Central memory CD8-positive, alpha-beta T cell (primary cell): Measurements from ENCODE around the gene FCHSD2.
A peak's percentile ranks its signal among the peaks of the same experiment; 100 is the strongest.
"Not testable (repeated sequence)": the region's sequence is repeated elsewhere in the genome, so short reads cannot be mapped to it uniquely, and the experiment has no call there.

Experiments
- ATAC-seq: fragments of 150-1000 bp; cut with Tn5 transposase; replicated peaks from 2 replicates; pipeline ENCODE4 v1.10.0; 2022; ENCODE audit warnings: mild to moderate bottlenecking, moderate FRiP score, moderate number of reproducible peaks; ENCODE audit not compliant: poor library complexity, severe bottlenecking; ENCODE audit errors: extremely low read depth
- DNase-seq, 2 donors: peaks; one replicate each; pipeline ENCODE4 v3.0.0; 2021; ENCODE audit warnings: low spot score in 2 of 2
- H3K27ac Mint-ChIP-seq: one replicate; pipeline ENCODE4 v1.8.0; 2022; ENCODE audit warnings: low read depth, mild to moderate bottlenecking, moderate library complexity, mixed read lengths
- H3K27me3 Mint-ChIP-seq: one replicate; pipeline ENCODE4 v1.8.0; 2022; ENCODE audit warnings: mixed read lengths
- H3K36me3 Mint-ChIP-seq: one replicate; pipeline ENCODE4 v1.8.0; 2022; ENCODE audit warnings: mild to moderate bottlenecking, moderate library complexity, mixed read lengths; ENCODE audit not compliant: insufficient read depth
- H3K4me1 Mint-ChIP-seq: one replicate; pipeline ENCODE4 v1.8.0; 2022; ENCODE audit warnings: mixed read lengths
- H3K4me3 Mint-ChIP-seq: one replicate; pipeline ENCODE4 v1.8.0; 2022; ENCODE audit warnings: mild to moderate bottlenecking, moderate library complexity, mixed read lengths
- H3K9me3 Mint-ChIP-seq: one replicate; pipeline ENCODE4 v1.8.0; 2022; ENCODE audit warnings: mixed read lengths

Gene FCHSD2

GRCh38 chr11:73085189-73085875 is 56.8 kb downstream of the FCHSD2 start:
- DNase-seq (no peak), ATAC-seq (no peak)
- H3K9me3 Mint-ChIP-seq, result no peaks in the 10 kb centered on the region
- no peak overlapping the region for H3K27ac Mint-ChIP-seq
- no peak overlapping the region for H3K4me3 Mint-ChIP-seq
- no peaks in the 10 kb centered on the region for H3K27me3 Mint-ChIP-seq
- peaks cover 38% of the 10 kb centered on the region for H3K4me1 Mint-ChIP-seq
- peaks cover 6% of the 10 kb centered on the region for H3K36me3 Mint-ChIP-seq

GRCh38 chr11:73078631-73079030 is 63.5 kb downstream of the FCHSD2 start:
- Mint-ChIP-seq H3K4me1 (peaks cover 33% of the 10 kb centered on the region), H3K27ac (no peak overlapping the region), H3K4me3 (no peak overlapping the region), H3K9me3 (no peaks in the 10 kb centered on the region), H3K36me3 (peaks cover 11% of the 10 kb centered on the region), H3K27me3 (no peaks in the 10 kb centered on the region)
- DNase-seq, result no peak
- no peak for ATAC-seq

GRCh38 chr11:73077454-73077853 is 64.7 kb downstream of the FCHSD2 start:
- Mint-ChIP-seq H3K4me1 (peaks cover 45% of the 10 kb centered on the region), H3K4me3 (no peak overlapping the region), H3K9me3 (no peaks in the 10 kb centered on the region), H3K36me3 (peaks cover 11% of the 10 kb centered on the region), H3K27me3 (no peaks in the 10 kb centered on the region), H3K27ac (no peak overlapping the region)
- DNase-seq (no peak), ATAC-seq (no peak)

GRCh38 chr11:73074319-73074718 is 67.8 kb downstream of the FCHSD2 start:
- no peak overlapping the region for H3K27ac Mint-ChIP-seq
- no peak overlapping the region for H3K4me3 Mint-ChIP-seq
- H3K36me3 Mint-ChIP-seq, result peaks cover 8% of the 10 kb centered on the region
- no peak for ATAC-seq
- peaks cover 53% of the 10 kb centered on the region for H3K4me1 Mint-ChIP-seq
- H3K27me3 Mint-ChIP-seq, result no peaks in the 10 kb centered on the region
- no peaks in the 10 kb centered on the region for H3K9me3 Mint-ChIP-seq
- DNase-seq, result no peak

- ATAC-seq (peak; percentile 70), DNase-seq (no peak)
- Mint-ChIP-seq H3K36me3 (peaks cover 6% of the 10 kb centered on the region), H3K9me3 (no peaks in the 10 kb centered on the region), H3K27ac (peak overlapping the region; percentile 77), H3K27me3 (no peaks in the 10 kb centered on the region), H3K4me3 (peak overlapping the region; percentile 35), H3K4me1 (peaks cover 55% of the 10 kb centered on the region)
These were observed 69.1 kb downstream of the FCHSD2 start for GRCh38 chr11:73072935-73073481.

- Mint-ChIP-seq H3K4me3 (no peak overlapping the region), H3K27ac (no peak overlapping the region), H3K4me1 (peaks cover 67% of the 10 kb centered on the region), H3K9me3 (no peaks in the 10 kb centered on the region), H3K36me3 (peaks cover 4% of the 10 kb centered on the region), H3K27me3 (no peaks in the 10 kb centered on the region)
- DNase-seq (no peak), ATAC-seq (no peak)
These were observed 71.5 kb downstream of the FCHSD2 start for GRCh38 chr11:73070653-73071052.

- Mint-ChIP-seq H3K27ac (peak overlapping the region; percentile 2), H3K4me1 (peaks cover 54% of the 10 kb centered on the region)
- H3K9me3 Mint-ChIP-seq, H3K4me3 Mint-ChIP-seq, ATAC-seq, H3K36me3 Mint-ChIP-seq, DNase-seq, H3K27me3 Mint-ChIP-seq: not testable (repeated sequence)
These were observed 80.2 kb downstream of the FCHSD2 start for GRCh38 chr11:73061857-73062424.

GRCh38 chr11:73061434-73061833 is 80.7 kb downstream of the FCHSD2 start:
- H3K4me1 Mint-ChIP-seq, result peaks cover 54% of the 10 kb centered on the region
- not testable (repeated sequence) for H3K27ac Mint-ChIP-seq, DNase-seq, ATAC-seq, H3K27me3 Mint-ChIP-seq, H3K36me3 Mint-ChIP-seq, H3K9me3 Mint-ChIP-seq, H3K4me3 Mint-ChIP-seq

- peaks cover 43% of the 10 kb centered on the region for H3K4me1 Mint-ChIP-seq
- ATAC-seq, result no peak
- no peaks in the 10 kb centered on the region for H3K9me3 Mint-ChIP-seq
- DNase-seq, result no peak
- H3K36me3 Mint-ChIP-seq, result peaks cover 2% of the 10 kb centered on the region
- H3K4me3 Mint-ChIP-seq, result no peak overlapping the region
- no peak overlapping the region for H3K27ac Mint-ChIP-seq
- no peaks in the 10 kb centered on the region for H3K27me3 Mint-ChIP-seq
These were observed 82.2 kb downstream of the FCHSD2 start for GRCh38 chr11:73059915-73060314.

GRCh38 chr11:73058989-73059674 is 83.0 kb downstream of the FCHSD2 start:
- no peak overlapping the region for H3K4me3 Mint-ChIP-seq
- peaks cover 39% of the 10 kb centered on the region for H3K4me1 Mint-ChIP-seq
- ATAC-seq (no peak), DNase-seq (no peak)
- peaks cover 5% of the 10 kb centered on the region for H3K36me3 Mint-ChIP-seq
- no peaks in the 10 kb centered on the region for H3K9me3 Mint-ChIP-seq
- no peak overlapping the region for H3K27ac Mint-ChIP-seq
- no peaks in the 10 kb centered on the region for H3K27me3 Mint-ChIP-seq

- H3K4me1 Mint-ChIP-seq, result peaks cover 20% of the 10 kb centered on the region
- H3K9me3 Mint-ChIP-seq, result no peaks in the 10 kb centered on the region
- no peak overlapping the region for H3K4me3 Mint-ChIP-seq
- H3K36me3 Mint-ChIP-seq, result peaks cover 5% of the 10 kb centered on the region
- peak overlapping the region; percentile 6 for H3K27ac Mint-ChIP-seq
- H3K27me3 Mint-ChIP-seq, result no peaks in the 10 kb centered on the region
- ATAC-seq (no peak), DNase-seq (no peak)
These were observed 86.3 kb downstream of the FCHSD2 start for GRCh38 chr11:73055655-73056354.

GRCh38 chr11:73055002-73055401 is 87.1 kb downstream of the FCHSD2 start:
- Mint-ChIP-seq H3K4me1 (peaks cover 19% of the 10 kb centered on the region), H3K9me3 (no peaks in the 10 kb centered on the region), H3K36me3 (peaks cover 5% of the 10 kb centered on the region), H3K27ac (no peak overlapping the region), H3K27me3 (no peaks in the 10 kb centered on the region), H3K4me3 (no peak overlapping the region)
- ATAC-seq (no peak), DNase-seq (no peak)
